Kasumi-1 (cell line): ENCODE results near the gene CCDC180.
"Not testable (repeated sequence)": the region's sequence is repeated elsewhere in the genome, so short reads cannot be mapped to it uniquely, and the experiment has no call there.

ENCODE experiments used
- DNase-seq, 2 experiments: peaks; one replicate each; lab custom pipeline; 2025; lab: John Stamatoyannopoulos, UW

Gene CCDC180

DNA sequence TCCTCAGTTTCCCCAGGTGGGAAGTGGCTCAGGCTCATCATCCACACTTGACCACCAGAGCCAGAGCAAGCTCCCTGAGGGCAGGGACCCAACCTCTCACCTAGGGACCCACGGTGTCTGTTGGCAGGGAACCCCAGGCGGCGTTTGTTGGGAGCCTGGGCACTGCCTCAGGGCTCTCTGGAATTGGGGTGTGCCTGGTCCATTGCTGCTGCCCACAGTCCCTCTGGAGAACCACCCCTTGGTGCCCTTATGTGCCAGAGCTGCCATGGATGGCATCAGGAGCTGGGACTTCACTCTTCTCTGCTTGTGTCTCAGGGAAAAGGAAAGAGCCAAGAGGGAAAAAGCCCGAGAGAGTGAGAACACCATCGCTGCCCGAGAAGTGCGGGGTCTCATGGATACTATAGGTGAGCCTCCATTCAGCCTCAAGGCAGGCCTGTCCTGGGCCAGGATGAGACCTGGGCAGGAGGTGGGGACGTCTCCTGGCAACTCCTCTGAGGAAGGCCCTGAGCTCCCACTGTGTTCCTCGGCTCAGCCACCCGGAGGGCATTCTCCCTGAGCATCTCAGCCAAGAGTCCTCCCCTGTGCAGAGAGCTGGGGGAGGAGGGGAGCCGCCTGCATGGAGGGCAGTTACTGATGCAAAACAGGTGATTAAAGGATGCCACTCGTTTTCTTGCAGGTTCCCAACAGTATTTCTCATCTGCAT lies 4.5 kb downstream of the CCDC180 start:
- DNase-seq = no peak

DNA sequence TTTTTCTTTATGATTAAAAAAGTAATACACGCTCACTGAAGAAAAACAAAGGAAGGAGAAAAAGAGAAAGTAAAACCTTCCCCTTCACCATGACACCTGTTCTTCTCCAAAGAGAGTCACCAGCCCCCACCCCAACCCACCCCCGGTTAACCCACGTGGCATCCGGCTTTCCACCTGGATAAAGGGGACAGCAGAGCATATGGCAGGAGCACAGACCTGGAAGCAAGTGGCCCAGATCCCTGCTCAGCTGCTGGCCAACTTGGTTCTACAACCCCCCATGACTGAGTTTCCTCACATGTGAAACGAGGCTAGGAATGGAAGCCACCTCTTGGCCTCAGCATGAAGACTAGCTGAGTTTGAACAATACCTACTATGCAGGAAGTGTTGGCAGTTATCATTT lies 5.1 kb downstream of the CCDC180 start:
- no peak for DNase-seq

DNA sequence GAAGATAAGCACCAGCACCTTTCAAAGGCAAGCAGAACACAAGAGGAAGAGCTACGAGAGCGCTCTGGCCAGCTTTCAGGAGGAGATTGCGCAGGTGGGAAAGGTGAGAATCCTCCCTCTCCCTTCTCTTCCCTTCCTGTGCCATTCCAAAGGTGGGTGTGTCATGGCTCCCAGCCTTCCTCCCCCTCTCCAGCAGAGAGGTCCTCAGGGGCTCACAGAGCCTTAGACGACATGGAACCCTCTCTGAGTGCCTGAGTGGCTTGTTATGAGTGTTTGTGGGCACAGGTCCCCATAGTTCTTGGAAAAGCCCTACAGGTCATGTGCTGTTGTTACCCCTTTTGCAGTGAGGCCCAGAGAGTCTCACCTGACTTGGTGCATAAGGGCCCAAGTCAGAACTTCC lies 5.8 kb downstream of the CCDC180 start:
- DNase-seq = no peak

DNA sequence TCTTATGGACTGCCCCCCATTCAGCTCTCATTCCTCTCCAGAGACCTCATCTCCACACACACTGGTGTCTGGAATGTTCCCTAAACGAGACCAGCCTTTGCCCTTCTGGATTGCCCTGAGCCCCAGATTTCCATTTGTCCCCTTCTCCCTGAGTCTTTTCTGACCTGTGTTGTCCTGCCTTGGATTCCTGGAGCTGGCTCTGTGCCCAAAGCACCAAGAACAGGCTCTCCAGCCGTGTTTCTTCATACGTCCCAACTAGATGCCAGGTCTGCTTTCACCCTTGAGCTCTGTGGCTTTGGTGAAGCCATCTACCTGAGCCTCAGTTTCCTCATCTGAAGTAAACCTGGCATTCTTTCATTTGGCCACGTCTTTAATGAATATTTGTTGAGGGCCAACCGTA lies 6.3 kb downstream of the CCDC180 start:
- no peak for DNase-seq

DNA sequence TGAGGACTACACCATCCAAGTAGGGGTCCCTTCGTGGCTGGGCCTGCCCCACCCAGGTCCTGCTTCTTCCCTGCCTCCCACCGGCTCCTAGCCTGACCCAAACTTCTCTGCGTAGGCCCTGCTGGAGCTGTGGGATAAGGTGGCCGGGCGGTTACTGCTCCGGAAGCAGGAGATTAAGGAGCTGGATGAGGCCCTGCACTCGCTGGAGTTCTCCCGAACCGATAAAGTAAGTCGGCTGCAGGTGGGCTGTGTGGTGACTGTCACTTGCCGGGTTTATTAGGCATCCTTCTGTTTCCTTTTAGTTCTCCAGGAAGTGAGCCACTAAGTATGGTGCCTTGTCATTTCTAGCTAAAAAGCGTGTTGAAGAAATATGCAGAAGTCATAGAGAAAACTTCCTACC lies 7.0 kb downstream of the CCDC180 start:
- no peak for DNase-seq

DNA sequence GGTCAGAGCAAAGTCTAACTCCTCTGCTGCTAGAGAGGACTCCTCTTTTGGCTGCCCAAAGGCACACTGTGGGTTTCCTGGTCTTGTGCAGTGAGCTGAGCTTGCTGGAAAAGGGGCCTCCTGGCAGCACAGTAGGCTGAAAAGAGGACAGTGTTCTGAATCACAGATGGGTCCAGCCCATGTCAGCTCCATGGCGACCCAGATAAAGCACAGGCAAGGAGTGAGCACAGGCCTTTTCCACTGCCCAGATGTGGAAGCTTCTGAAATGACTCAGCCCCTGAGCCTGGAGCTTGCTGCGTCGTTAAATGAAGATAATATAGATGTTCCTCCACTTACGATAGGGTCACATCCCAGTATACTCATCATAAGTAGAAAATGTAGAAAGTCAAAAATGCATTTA lies 8.1 kb downstream of the CCDC180 start:
- no peak for DNase-seq

DNA sequence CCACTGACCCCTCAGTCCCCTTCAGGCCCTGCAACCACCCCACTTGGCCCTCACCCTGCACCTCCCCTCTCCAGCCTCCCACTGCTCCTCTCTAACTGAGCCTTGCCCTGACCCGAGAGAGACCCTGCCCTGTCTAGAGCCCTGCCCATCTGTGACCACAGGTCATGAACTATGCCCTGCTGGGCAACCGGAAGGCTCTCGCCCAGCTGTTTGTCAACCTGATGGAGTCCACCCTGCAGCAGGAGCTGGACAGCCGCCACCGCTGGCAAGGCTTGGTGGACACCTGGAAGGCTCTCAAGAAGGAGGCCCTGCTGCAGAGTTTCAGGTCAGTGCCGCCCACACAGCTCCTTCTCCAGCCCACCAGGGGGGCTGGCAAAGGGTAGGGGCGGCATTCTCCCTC lies 9.4 kb downstream of the CCDC180 start:
- DNase-seq = no peak

DNA sequence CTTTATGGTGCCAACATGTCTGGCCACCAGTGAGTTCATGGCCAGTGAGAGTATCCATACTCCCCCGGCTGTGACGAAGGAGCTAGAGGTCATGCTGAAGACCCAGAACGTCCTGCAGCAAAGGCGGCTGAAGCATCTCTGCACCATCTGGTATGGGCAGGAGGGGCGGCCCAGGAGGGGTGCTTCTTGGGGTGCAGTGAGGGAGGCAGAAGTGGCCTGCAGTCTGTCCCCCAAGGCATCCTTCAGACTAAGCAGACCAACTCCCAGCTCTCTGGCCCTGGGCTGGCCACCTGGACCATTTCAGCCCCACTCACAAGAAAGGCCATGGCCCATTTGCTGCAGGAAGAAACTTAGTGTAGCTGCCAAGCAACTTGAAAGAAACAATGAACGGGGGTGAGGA lies 11.0 kb downstream of the CCDC180 start:
- DNase-seq = no peak

DNA sequence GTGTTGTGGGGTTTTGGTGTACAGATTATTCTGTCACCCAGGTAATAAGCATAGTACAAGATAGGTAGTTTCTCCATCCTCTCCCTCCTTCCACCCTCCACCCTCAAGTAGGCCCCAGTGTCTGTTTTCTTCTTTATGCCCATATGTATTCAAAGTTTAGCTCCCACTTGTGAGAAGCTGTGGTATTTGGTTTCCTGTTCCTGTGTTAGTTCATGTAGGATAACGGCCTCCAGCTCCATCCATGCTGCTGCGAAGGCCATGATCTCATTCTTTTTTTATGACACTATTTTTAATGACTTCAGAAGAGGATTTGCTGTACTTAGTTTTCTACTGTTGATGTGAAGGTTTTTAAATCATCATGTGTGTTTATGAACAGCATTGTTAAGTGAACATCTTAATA lies 11.9 kb downstream of the CCDC180 start:
- peak; percentile 89 to 91 for DNase-seq

DNA sequence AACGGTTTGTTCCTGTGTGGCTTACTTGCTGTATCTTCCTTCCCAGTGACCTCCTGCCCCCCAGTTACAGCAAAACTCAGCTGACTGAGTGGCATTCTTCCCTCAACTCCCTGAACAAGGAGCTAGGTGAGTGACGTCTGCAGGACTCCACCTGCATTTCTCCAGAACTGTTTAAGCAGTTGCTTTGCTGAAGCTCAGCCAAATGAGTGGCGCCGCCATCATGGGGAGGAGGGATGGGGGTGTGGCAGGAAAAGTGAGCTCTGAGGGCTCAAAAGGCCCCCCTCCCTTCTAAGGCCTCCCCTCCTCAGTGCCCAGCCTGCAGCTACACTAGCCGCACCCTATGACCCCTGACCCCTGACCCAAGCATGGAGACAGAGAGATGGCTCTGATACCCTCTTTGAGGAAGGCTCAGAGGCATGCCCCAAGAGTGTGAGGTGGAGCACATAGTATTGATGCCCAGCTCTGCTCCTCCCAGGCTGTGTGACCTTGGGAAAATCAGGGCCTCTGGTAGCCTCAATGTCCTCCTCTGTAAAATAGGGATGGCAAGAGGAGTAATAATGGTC lies 12.7 kb downstream of the CCDC180 start:
- no peak for DNase-seq

DNA sequence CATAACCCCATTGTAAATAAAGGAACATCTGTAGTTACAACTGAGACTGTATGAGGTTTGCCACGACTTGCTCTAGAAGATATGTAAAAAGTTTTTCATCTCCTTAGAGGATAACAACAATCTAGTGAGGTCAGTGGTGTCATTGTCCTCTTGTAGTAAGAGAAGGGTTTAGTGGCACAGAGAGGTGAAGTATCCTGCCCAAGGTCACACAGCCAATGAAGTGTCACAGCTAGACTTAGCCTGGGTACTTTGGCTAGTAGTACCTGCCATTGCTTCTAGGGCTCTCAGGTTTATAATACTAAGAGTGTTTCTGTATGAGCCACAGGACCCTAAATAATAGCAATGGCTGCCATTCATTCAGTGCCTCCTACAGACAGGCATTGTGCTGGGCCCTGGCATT lies 13.8 kb downstream of the CCDC180 start:
- DNase-seq = no peak

DNA sequence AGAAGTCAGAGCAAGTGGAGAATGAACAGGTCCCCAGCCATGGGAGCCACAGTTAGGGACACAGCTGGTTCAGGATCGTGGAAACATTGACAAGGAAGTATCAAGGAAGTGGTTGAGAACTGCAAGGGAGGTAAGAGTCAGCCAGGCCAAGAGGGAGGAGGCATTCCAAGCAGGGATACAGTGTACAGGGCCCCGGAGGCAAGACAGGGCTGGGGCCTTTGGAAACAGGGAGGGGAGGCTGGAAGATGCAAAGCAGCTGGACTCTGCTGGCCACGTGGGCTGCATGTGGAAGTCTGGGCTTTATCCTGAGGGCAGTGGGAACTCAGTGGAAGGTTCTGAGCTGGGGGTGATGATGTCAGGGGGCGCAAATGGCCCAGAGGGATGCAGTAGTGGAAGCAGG lies 14.2 kb downstream of the CCDC180 start:
- DNase-seq = no peak

DNA sequence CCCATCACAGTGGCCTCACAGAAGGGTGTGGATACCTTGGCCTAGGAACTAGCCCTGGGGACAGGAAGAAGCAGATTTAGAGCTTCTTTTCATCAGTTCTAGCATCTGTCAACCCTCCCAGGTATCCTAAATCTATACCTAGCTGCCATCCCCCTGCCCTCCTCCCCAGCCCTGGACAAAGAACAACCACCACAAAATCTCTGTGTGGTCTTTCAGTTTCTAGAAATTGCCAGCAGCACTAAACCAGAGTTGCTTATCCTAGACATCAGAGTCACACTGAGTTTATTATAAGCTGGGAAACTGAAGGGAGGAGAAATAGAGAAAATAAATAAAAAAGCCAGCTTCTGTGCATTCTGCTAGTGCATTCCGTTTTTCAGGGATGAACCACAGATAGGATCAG lies 14.6 kb downstream of the CCDC180 start:
- no peak for DNase-seq

DNA sequence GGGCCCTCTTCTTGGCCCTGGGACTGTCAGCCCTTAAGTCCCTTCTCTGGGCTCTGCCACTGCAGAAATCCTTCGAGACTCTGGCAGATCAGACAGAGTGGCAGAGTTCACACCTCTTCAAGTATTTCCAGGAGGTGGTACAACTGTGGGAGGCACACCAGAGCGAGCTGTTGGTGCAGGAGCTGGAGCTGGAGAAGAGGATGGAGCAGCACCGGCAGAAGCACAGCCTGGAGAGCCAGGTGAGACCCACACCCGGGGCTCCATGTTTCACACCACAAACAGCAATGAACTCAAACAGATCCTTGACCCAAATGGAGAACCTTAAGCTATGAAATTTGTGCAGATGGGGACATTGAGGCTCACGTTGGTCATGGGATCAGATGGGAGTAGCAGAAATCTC lies 17.5 kb downstream of the CCDC180 start:
- no peak for DNase-seq

DNA sequence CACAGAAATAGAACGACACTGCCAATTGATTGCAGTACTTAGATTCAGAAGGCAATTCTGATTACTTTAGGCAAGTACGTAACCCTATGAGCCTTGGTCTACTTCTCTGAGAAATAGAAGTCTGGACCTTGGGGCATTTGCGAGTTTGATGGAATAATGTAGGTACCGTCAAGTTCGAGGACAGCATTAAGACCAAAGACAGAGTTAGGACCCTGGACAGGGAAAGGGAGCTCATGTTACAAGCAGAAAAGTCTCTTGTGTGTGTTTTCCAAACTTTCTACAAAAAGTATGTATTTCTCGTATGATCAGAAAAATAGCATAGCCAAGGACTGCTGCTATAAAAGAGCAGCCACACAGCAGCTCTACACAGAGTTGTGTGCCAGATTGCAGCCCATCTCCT lies 20.1 kb downstream of the CCDC180 start:
- DNase-seq = no peak

DNA sequence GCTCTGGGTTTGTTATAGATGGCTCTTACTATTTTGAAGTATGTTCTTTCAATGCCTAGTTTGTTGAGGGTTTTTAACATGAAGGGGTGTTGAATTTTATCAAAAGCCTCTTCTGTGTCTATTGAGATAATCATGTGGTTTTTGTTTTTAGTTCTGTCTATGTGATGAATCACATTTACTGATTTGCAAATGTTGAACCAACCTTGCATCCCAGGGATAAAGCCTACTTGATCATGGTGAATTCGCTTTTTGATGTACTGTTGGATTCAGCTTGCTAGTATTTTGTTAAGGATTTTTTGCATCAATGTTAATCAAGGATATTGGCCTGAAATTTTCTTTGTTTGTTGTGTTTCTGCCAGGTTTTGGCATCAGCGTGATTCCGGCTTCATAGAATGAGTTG lies 25.5 kb downstream of the CCDC180 start:
- DNase-seq = no peak

DNA sequence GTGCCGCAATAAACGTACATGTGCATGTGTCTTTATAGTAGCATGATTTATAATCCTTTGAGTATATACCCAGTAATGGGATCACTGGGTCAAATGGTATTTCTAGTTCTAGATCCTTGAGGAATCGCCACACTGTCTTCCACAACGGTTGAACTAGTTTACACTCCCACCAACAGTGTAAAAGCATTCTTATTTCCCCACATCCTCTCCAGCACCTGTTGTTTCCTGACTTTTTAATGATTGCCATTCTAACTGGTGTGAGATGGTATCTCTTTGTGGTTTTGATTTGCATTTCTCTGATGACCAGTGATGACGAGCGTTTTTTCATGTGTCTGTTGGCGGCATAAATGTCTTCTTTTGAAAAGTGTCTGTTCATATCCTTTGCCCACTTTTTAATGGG lies 28.2 kb downstream of the CCDC180 start:
- DNase-seq = not testable (repeated sequence)

DNA sequence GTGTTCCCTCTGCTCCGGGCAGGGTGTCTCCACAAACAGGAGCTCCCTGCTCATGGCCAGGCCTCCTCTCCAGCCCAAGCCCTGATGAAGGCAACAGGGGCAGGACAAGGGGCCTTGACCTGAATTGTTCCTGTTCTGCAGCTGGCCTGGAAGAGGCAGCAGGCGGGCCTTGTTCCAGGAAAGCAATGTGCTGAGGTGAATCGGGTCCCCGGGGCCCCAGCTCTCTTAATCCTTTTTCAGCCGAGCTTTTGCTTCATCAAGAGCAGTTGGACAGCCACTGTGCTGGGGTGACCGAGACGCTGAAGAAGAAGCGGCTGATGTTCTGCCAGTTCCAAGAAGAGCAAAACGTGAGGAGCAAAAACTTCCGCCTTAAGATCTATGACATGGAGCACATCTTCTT lies 41.4 kb downstream of the CCDC180 start:
- DNase-seq = no peak

DNA sequence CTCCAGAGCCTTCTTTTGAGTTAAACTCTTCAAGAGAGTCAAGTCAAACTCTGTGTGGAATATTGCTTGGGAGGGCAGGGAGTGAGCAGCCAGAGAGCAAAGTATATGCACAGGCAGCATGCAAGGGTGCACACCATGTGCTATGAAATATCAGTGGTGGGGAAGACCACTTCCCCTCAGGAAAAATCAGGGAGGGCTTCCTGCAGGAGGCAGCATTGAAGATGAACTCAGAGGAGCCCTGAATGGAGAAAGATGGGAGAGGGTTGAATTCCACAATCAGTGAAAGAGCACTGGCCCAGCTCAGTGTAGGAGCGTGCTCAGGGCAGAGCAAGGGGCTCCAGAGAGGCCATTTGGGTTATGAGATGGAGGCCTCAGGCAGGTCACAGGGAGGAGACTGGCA lies 41.9 kb downstream of the CCDC180 start:
- DNase-seq = no peak

DNA sequence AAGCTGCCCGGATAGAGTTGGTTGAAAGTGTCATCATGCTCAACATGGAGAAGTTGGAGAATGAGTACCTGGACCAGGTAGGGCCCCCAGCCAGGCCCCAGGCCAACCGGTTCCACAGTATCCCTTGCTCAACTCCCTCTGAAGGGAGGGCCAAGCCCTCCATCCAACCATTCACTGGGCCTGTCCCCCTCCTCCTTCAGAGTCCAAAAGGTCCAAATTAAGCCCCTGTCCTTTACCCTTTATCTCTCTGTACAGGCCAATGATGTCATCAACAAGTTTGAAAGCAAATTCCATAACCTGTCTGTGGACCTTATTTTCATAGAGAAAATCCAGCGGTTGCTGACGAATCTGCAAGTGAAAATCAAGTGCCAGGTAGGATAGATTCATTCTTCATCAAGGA lies 47.2 kb downstream of the CCDC180 start:
- no peak for DNase-seq

DNA sequence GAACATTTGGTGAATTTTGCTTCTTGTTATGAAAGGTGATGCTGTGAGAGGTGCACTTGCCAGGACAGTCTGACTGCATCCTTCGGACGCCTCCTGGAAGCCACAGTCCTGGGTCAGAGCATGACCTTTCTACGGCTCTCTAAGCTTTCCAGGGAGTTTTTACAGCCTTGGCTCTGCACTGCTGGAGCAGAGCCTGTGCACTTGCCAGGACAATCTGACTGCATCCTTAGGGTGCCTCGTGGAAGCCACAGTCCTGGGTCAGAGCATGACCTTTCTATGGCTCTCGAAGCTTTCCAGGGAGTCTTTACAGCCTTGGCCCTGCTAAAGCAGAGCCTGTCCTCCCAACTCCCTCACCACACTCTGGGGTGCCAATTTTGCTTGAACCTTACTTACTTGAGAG lies 49.6 kb downstream of the CCDC180 start:
- DNase-seq = no peak
